T-helper 1 cell treated with Interleukin-12 subunit alpha and Interleukin-12 subunit beta and Interleukin-4 antibody, amounts not matched to agents 30 ng/mL and 1 ng/mL, for 36 hours (primary cell): ENCODE measurements around the gene CEP112. TPM values are rescaled to one million over a fixed set of nuclear protein-coding genes. Genes with fewer than 3 reads are reported as not detected.
"Not testable (repeated sequence)": the region's sequence is repeated elsewhere in the genome, so short reads cannot be mapped to it uniquely, and the experiment has no call there.

Experiments
- intact Hi-C: fragments of 100-400 bp; cut with micrococcal nuclease; formaldehyde crosslinking; loops from one replicate; pipeline ENCODE4 v1.15.1; 2024
- total RNA-seq: library from RNA; stranded (reverse); gene quantifications from 2 replicates; pipeline ENCODE4 v1.2.3, GENCODE V29; 2022

The CEP112 gene
- total RNA-seq, 1 donor from 2014 or later, result 3.0 TPM

- intact Hi-C loops, result not testable (repeated sequence)
Observed at GRCh38 chr17:65837232-65837631, 354.7 kb downstream of the CEP112 start.

- intact Hi-C loops, result no loop called here
Observed at GRCh38 chr17:65833214-65833613, 358.7 kb downstream of the CEP112 start.

GRCh38 chr17:65830356-65830755, 361.6 kb downstream of the CEP112 start:
- intact Hi-C loops, result no loop called here

- intact Hi-C loops, result not testable (repeated sequence)
Observed at GRCh38 chr17:65826577-65826976, 365.4 kb downstream of the CEP112 start.

- intact Hi-C loops, result no loop called here
Observed at GRCh38 chr17:65824901-65825300, 367.0 kb downstream of the CEP112 start.

GRCh38 chr17:65823713-65824112, 368.2 kb downstream of the CEP112 start:
- intact Hi-C loops, result no loop called here

- intact Hi-C loops, result no loop called here
Observed at GRCh38 chr17:65820811-65821210, 371.1 kb downstream of the CEP112 start.

- intact Hi-C loops, result no loop called here
Observed at GRCh38 chr17:65820306-65820705, 371.6 kb downstream of the CEP112 start.

GRCh38 chr17:65819810-65820209, 372.1 kb downstream of the CEP112 start:
- intact Hi-C loops, result no loop called here

- intact Hi-C loops, result no loop called here
Observed at GRCh38 chr17:65817951-65818350, 374.0 kb downstream of the CEP112 start.

- intact Hi-C loops, result no loop called here
Observed at GRCh38 chr17:65814418-65814817, 377.5 kb downstream of the CEP112 start.

GRCh38 chr17:65813306-65813705, 378.6 kb downstream of the CEP112 start:
- intact Hi-C loops, result no loop called here

- intact Hi-C loops, result no loop called here
Observed at GRCh38 chr17:65811043-65811442, 380.9 kb downstream of the CEP112 start.

- intact Hi-C loops, result no loop called here
Observed at GRCh38 chr17:65809366-65809765, 382.6 kb downstream of the CEP112 start.

GRCh38 chr17:65808566-65808965, 383.4 kb downstream of the CEP112 start:
- intact Hi-C loops, result not testable (repeated sequence)

GRCh38 chr17:65807361-65807760, 384.6 kb downstream of the CEP112 start:
- intact Hi-C loops, result no loop called here

GRCh38 chr17:65801513-65801912, 390.4 kb downstream of the CEP112 start:
- intact Hi-C loops, result no loop called here

GRCh38 chr17:65800655-65801054, 391.3 kb downstream of the CEP112 start:
- intact Hi-C loops, result no loop called here

- intact Hi-C loops, result no loop called here
Observed at GRCh38 chr17:65799869-65800268, 392.1 kb downstream of the CEP112 start.

- intact Hi-C loops, result no loop called here
Observed at GRCh38 chr17:65799454-65799853, 392.5 kb downstream of the CEP112 start.

GRCh38 chr17:65797809-65798208, 394.1 kb downstream of the CEP112 start:
- intact Hi-C loops, result no loop called here

- intact Hi-C loops, result no loop called here
Observed at GRCh38 chr17:65797101-65797500, 394.8 kb downstream of the CEP112 start.

GRCh38 chr17:65794572-65794971, 397.4 kb downstream of the CEP112 start:
- intact Hi-C loops, result loop anchor here (1.0 kb wide), 3 partner anchors 238 to 563 kb away; no protein-coding TSS in a partner anchor

GRCh38 chr17:65790241-65790640, 401.7 kb downstream of the CEP112 start:
- intact Hi-C loops, result no loop called here
